ENCODE data around the gene ICE1. TPM values are rescaled to one million over a fixed set of nuclear protein-coding genes. Genes with fewer than 3 reads are reported as not detected.
"Not testable (repeated sequence)": the region's sequence is repeated elsewhere in the genome, so short reads cannot be mapped to it uniquely, and the experiment has no call there.

The ICE1 gene
- polyA plus RNA-seq, 2 of the 4 experiments (the other 2 are of a cell fraction): 16.3 to 33.1 TPM

- 91% methylated on average over 9 of the region's 9 CpGs for WGBS (ENCODE audit: missing lambda C conversion rate)
- TF ChIP-seq MAZ (IDR thresholded peaks at IDR 0.05; ENCODE audit: borderline replicate concordance, low read depth, low read length) (no peak), ZSCAN20 (CRISPR knock-in tag; IDR thresholded peaks at IDR 0.05) (no peak), CBX2 (IDR thresholded peaks at IDR 0.05; ENCODE audit: borderline replicate concordance, low read depth) (no peak), TFCP2L1 (CRISPR knock-in tag; IDR thresholded peaks at IDR 0.05) (no peak), CTCF (IDR thresholded peaks at IDR 0.05) (no peak)
- Histone ChIP-seq H3K27ac (no peak overlapping the region), H3K4me2 (no peak overlapping the region), H3K9me3 (no peaks in the 10 kb centered on the region), H3K4me3 (no peak overlapping the region), H3K4me1 (no peaks in the 10 kb centered on the region)
- ChIA-PET CTCF (interaction anchor here (0.5 to 2.2 kb wide), 8 partner anchors 68 to 1574 kb away, joined by 3 to 10 read pairs (median 4); partner anchors contain the start of gene ICE1), POLR2A (no interaction called here)
- ATAC-seq: no peak
- no peak for DNase-seq (ENCODE audit: low read depth in 1 of 2, low spot score in 1 of 2)
- FAIRE-seq: no peak
Observed at GRCh38 chr5:5490774-5491347, 68.4 kb downstream of the ICE1 start.

GRCh38 chr5:5492087-5492933, 69.8 kb downstream of the ICE1 start:
- no peak for FAIRE-seq

GRCh38 chr5:5492934-5493271, 70.4 kb downstream of the ICE1 start:
- H3K4me2 ChIP-seq; H3K4me1 ChIP-seq; DNase-seq (ENCODE audit: low read depth in 1 of 2, low spot score in 1 of 2); H3K4me3 ChIP-seq; ATAC-seq; H3K9me3 ChIP-seq; POLR2A ChIA-PET; FAIRE-seq; H3K27ac ChIP-seq: not testable (repeated sequence)
- CTCF ChIA-PET: interaction anchor here (1.4 kb wide), 1 partner anchor 12 kb away, joined by 3 read pairs; no protein-coding TSS in a partner anchor
- 80% methylated on average over 2 of the region's 2 CpGs for WGBS (ENCODE audit: missing lambda C conversion rate)

More at GRCh38 chr5:5492087-5492933, 69.8 kb downstream of the ICE1 start:
- Histone ChIP-seq H3K27ac (no peak overlapping the region), H3K4me1 (no peaks in the 10 kb centered on the region), H3K9me3 (no peaks in the 10 kb centered on the region), H3K4me3 (no peak overlapping the region), H3K4me2 (peak overlapping the region; percentile 41)
- CTCF ChIA-PET: interaction anchor here (1.0 to 2.2 kb wide), 6 partner anchors 14 to 1085 kb away, joined by 3 to 10 read pairs (median 4); no protein-coding TSS in a partner anchor
- POLR2A ChIA-PET: no interaction called here
- 35% methylated on average over 12 of the region's 12 CpGs for WGBS (ENCODE audit: missing lambda C conversion rate)
- peak; percentile 78 to 85 for TF ChIP-seq RAD21 (conservative IDR thresholded peaks at IDR 0.05 in 1 of 2, IDR thresholded peaks at IDR 0.05 in 1 of 2)
- TF ChIP-seq MAZ (IDR thresholded peaks at IDR 0.05; ENCODE audit: borderline replicate concordance, low read depth, low read length): no peak
- TF ChIP-seq SMC3 (IDR thresholded peaks at IDR 0.05): peak; percentile 62; the same call in 2 of the 3 replicates
- no peak for TF ChIP-seq ZNF302 (CRISPR knock-in tag; IDR thresholded peaks at IDR 0.05)
- TF ChIP-seq CTCF (IDR thresholded peaks at IDR 0.05): peak; percentile 79
- DNase-seq (ENCODE audit: low read depth in 1 of 2, low spot score in 1 of 2) (peak; percentile 44 to 67), ATAC-seq (peak; percentile 73 to 79; a peak in 5 of 6 replicates)

GRCh38 chr5:5494489-5495402, 72.3 kb downstream of the ICE1 start:
- no peak overlapping the region for H3K4me3 ChIP-seq
- CTCF ChIA-PET: interaction anchor here (1.0 to 1.4 kb wide), 2 partner anchors 10 to 1250 kb away, joined by 3 to 6 read pairs; no protein-coding TSS in a partner anchor

More at GRCh38 chr5:5494489-5495402, 72.3 kb downstream of the ICE1 start:
- TF ChIP-seq GATA3 (IDR thresholded peaks at IDR 0.05; ENCODE audit: borderline replicate concordance) (no peak), SMC3 (IDR thresholded peaks at IDR 0.05) (no peak), MAFK (IDR thresholded peaks at IDR 0.05; ENCODE audit: partially characterized antibody) (no peak), ZSCAN20 (CRISPR knock-in tag; IDR thresholded peaks at IDR 0.05) (no peak)
- WGBS (ENCODE audit: missing lambda C conversion rate): 83% methylated on average over 31 of the region's 62 CpGs
- POLR2A ChIA-PET: no interaction called here
- Histone ChIP-seq H3K27ac (no peak overlapping the region), H3K4me2 (0 out of 3 replicates have a peak overlapping the region, but pooled peaks have one; percentile 28), H3K4me1 (no peaks in the 10 kb centered on the region), H3K9me3 (no peaks in the 10 kb centered on the region)
- ATAC-seq: peak; percentile 9 to 67; a peak in 3 of 6 replicates
- DNase-seq (ENCODE audit: low read depth in 1 of 2, low spot score in 1 of 2): peak in 1 of 2 experiments; percentile 25
- no peak for FAIRE-seq

All from A549 (cell line).